Measurements from ENCODE around the gene MPP7.

Gene MPP7

DNA sequence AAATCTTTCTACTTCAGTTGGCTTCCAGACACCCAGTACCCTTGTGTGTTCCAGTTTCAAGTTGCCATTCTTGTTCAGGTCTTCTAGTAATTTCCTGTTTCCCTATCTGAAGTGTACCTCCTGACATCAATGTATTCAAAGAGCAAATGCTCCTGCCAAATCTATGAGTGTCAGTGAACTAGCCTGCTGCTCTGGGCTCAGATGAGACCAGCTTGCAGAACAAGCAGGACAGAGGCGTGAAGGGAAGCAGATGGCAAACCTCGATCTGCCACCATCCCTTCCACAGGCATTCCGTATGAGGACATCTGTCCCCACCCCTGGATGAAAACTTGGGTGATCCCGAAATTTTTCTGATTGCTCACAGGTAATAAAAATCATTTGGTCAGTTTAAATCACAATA, 4.4 kb upstream of the MPP7 start:
- Histone ChIP-seq H3K4me1 (ENCODE audit: control insufficient read depth in 1 of 2, insufficient read depth in 2 of 2, low read length in 2 of 2) (peaks cover 0 to 8% of the 10 kb centered on the region in 2 donors), H3K36me3 (ENCODE audit: control insufficient read depth in 1 of 2, insufficient read depth in 2 of 2, low read length in 2 of 2) (no peaks in the 10 kb centered on the region), H3K27me3 (ENCODE audit: low read depth, low read length) (peaks cover 8% of the 10 kb centered on the region), H3K4me3 (ENCODE audit: low read depth in 1 of 2, low read length in 2 of 2) (no peak overlapping the region), H3K27ac (ENCODE audit: low read length) (no peak overlapping the region), H3K9me3 (ENCODE audit: control insufficient read depth in 1 of 2, low read length in 2 of 2) (no peaks in the 10 kb centered on the region)

DNA sequence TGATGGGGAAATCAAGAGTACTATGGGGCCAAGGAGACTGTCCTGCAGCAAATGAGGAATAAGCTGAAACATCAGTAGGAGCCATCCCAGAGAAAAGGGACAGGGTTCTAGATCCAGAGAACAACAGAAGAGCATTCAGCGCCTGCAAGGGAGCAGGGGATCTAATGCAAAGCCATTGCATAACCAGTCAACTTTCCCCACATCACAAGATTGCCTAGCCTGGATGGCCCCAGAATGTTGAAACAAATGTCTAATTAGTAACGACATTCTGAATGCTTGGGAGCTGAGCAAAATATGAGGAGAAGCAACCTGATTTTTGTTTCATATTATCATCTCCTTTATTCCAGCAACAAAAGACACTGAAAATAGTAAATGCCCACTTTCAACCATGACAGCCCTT, 2.7 kb upstream of the MPP7 start:
- no peaks in the 10 kb centered on the region for H3K36me3 ChIP-seq (ENCODE audit: control insufficient read depth in 1 of 2, insufficient read depth in 2 of 2, low read length in 2 of 2)
- H3K4me3 ChIP-seq (ENCODE audit: low read depth in 1 of 2, low read length in 2 of 2) = no peak overlapping the region
- no peak overlapping the region for H3K27ac ChIP-seq (ENCODE audit: low read length)
- H3K27me3 ChIP-seq (ENCODE audit: low read depth, low read length) = peaks cover 8% of the 10 kb centered on the region
- no peaks in the 10 kb centered on the region for H3K9me3 ChIP-seq (ENCODE audit: control insufficient read depth in 1 of 2, low read length in 2 of 2)
- H3K4me1 ChIP-seq (ENCODE audit: control insufficient read depth in 1 of 2, insufficient read depth in 2 of 2, low read length in 2 of 2) = peaks cover 0 to 20% of the 10 kb centered on the region in 2 donors

DNA sequence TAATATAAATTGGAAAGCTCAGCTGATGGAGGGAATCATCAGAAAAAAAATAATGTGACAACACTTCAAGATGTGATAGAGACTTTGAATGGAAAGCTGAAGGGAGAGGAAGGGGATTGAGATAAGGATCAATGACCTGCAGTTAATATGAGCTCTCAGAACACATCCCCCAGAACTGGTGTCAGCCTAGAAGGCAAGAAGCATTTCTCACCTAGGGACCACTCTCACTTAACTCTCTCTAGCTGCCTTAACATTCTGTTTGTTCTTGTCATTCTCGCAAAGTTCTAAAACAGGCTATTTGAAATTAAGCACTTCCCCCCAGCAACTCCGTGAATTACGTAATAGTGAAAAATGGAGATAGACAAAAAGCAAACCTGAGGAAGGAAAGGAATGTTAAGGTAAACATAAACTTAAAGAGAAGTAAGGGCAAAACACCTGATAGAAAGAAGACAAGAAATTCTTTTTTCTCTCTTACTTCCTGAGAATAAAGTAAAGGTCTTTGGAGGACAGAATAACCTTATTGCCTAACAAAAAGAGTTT, 1.2 kb upstream of the MPP7 start:
- peaks cover 8% of the 10 kb centered on the region for H3K27me3 ChIP-seq (ENCODE audit: low read depth, low read length)
- peaks cover 0 to 20% of the 10 kb centered on the region in 2 donors for H3K4me1 ChIP-seq (ENCODE audit: control insufficient read depth in 1 of 2, insufficient read depth in 2 of 2, low read length in 2 of 2)
- no peak overlapping the region for H3K27ac ChIP-seq (ENCODE audit: low read length)
- peak overlapping the region in 1 of 2 donors; percentile 91 for H3K4me3 ChIP-seq (ENCODE audit: low read depth in 1 of 2, low read length in 2 of 2)
- no peaks in the 10 kb centered on the region for H3K9me3 ChIP-seq (ENCODE audit: control insufficient read depth in 1 of 2, low read length in 2 of 2)
- H3K36me3 ChIP-seq (ENCODE audit: control insufficient read depth in 1 of 2, insufficient read depth in 2 of 2, low read length in 2 of 2) = no peaks in the 10 kb centered on the region

DNA sequence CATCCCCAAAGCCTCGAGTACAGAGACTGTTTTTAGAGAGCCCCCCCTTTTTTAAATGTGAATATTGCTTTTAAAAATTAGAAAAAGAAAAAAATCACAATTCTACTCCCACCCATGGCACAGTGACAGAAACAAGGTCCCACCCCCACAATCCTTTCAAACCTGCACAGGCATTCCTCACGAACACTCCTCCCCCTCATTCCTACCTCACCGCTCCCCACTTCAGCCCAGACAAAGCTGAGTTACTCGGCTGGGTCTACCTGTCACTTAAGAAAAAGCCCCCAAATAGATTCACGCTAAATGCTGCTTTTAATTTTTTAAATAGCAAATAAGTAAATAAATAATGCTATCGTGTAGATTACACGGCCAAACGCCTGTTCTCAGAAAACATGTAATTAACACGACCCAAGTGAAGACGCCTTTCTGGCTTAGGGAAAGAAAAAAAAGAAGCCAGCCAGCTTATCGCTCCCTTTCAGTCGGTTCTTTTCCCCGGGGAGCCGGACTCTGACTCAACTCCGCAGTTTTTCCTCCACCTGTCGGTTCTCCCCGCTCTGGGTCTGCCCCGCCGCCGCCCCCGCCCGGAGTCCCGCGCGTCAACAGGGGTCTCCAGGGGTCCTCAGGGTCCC, 739 bp downstream of the MPP7 start:
- peak overlapping the region; percentile 27 for H3K27ac ChIP-seq (ENCODE audit: low read length)
- peaks cover 8% of the 10 kb centered on the region for H3K27me3 ChIP-seq (ENCODE audit: low read depth, low read length)
- H3K9me3 ChIP-seq (ENCODE audit: control insufficient read depth in 1 of 2, low read length in 2 of 2) = no peaks in the 10 kb centered on the region
- peak overlapping the region; percentile 66 to 82 for H3K4me3 ChIP-seq (ENCODE audit: low read depth in 1 of 2, low read length in 2 of 2)
- no peaks in the 10 kb centered on the region for H3K36me3 ChIP-seq (ENCODE audit: control insufficient read depth in 1 of 2, insufficient read depth in 2 of 2, low read length in 2 of 2)
- H3K4me1 ChIP-seq (ENCODE audit: control insufficient read depth in 1 of 2, insufficient read depth in 2 of 2, low read length in 2 of 2) = peaks cover 0 to 20% of the 10 kb centered on the region in 2 donors

DNA sequence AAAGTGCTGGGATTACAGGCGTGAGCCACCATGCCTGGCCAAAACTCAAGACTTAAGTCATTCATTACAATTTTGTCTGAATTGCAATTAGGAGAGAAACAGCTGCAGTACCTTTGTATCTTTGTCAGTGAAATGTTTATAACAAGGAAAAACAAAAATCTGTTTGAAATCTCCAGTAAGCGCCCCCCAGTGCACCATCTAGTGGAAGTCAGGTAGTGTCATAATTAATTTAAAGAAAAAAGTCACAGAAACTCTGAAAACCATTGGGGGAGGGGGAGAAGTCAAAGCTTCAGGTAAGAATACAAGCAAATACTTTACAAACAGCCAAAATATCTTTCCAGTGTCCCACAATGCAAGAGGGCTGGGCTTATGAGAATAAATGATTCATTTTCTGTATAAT, 2.8 kb downstream of the MPP7 start:
- no peaks in the 10 kb centered on the region for H3K27me3 ChIP-seq (ENCODE audit: low read depth, low read length)
- no peak overlapping the region for H3K4me3 ChIP-seq (ENCODE audit: low read depth in 1 of 2, low read length in 2 of 2)
- H3K4me1 ChIP-seq (ENCODE audit: control insufficient read depth in 1 of 2, insufficient read depth in 2 of 2, low read length in 2 of 2) = peaks cover 6 to 38% of the 10 kb centered on the region in 2 donors
- H3K27ac ChIP-seq (ENCODE audit: low read length) = no peak overlapping the region
- no peaks in the 10 kb centered on the region for H3K9me3 ChIP-seq (ENCODE audit: control insufficient read depth in 1 of 2, low read length in 2 of 2)
- H3K36me3 ChIP-seq (ENCODE audit: control insufficient read depth in 1 of 2, insufficient read depth in 2 of 2, low read length in 2 of 2) = no peaks in the 10 kb centered on the region

DNA sequence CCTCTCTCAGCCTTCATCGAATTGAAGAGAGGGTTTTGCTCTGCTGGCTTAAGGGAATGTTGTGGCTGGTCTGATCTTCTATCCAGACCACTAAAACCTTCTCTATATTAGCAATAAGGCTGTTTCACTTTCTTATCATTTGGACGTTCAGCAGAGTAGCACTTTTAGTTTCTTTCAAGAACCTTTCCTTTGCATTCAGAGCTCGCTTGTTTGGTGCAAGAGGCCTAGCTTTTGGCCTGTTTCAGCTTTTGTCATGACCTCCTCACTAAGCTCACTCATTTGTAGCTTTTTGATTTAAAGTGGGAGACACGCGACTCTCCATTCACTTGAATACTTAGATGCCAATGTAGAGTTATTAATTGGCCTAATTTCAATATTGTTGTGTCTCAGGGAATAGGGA, 3.9 kb downstream of the MPP7 start:
- H3K27ac ChIP-seq (ENCODE audit: low read length) = no peak overlapping the region
- H3K9me3 ChIP-seq (ENCODE audit: control insufficient read depth in 1 of 2, low read length in 2 of 2) = no peaks in the 10 kb centered on the region
- H3K36me3 ChIP-seq (ENCODE audit: control insufficient read depth in 1 of 2, insufficient read depth in 2 of 2, low read length in 2 of 2) = no peaks in the 10 kb centered on the region
- no peaks in the 10 kb centered on the region for H3K27me3 ChIP-seq (ENCODE audit: low read depth, low read length)
- H3K4me3 ChIP-seq (ENCODE audit: low read depth in 1 of 2, low read length in 2 of 2) = no peak overlapping the region
- H3K4me1 ChIP-seq (ENCODE audit: control insufficient read depth in 1 of 2, insufficient read depth in 2 of 2, low read length in 2 of 2) = peaks cover 6 to 39% of the 10 kb centered on the region in 2 donors

DNA sequence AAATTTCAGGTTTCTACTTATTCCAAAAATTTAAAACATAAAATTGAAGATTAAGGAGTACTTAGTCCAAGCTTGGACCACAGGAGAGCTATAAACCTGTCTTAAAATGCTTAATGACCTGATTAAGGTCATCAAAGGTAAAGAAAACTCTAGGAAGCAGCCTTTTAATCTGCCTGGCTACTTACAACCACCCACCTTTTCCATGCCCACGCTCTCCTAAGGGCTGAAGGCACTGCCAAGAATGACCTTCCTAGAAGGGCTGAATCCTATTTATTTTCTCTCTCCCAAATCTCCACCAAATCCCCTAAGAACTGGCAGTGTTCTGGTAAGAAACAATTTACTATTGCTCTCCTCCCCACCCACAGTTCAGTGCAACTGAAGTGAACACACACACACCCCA, 6.8 kb downstream of the MPP7 start:
- Histone ChIP-seq H3K4me3 (ENCODE audit: low read depth in 1 of 2, low read length in 2 of 2) (no peak overlapping the region), H3K9me3 (ENCODE audit: control insufficient read depth in 1 of 2, low read length in 2 of 2) (no peaks in the 10 kb centered on the region), H3K27ac (ENCODE audit: low read length) (peak overlapping the region; percentile 74), H3K27me3 (ENCODE audit: low read depth, low read length) (no peaks in the 10 kb centered on the region), H3K4me1 (ENCODE audit: control insufficient read depth in 1 of 2, insufficient read depth in 2 of 2, low read length in 2 of 2) (peaks cover 6 to 24% of the 10 kb centered on the region in 2 donors), H3K36me3 (ENCODE audit: control insufficient read depth in 1 of 2, insufficient read depth in 2 of 2, low read length in 2 of 2) (no peaks in the 10 kb centered on the region)

DNA sequence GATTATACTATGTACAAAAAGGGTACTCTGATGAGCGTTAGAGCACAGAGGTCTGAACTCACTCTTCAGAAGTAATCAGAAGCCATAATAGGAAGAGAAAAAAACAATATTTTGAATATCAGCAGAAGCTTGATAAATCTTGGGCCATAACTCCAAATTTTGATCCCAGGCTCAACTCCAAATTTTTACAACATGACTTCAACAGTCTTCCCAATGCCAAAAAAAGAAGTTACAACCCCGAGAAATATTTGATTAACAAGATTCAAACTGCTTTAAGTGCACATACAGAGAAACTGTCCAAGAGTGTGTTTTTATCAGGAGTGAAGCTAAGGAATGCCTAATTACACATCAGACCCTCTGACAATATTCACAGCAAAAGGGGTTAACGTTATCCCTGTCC, 7.5 kb downstream of the MPP7 start:
- Histone ChIP-seq H3K4me1 (ENCODE audit: control insufficient read depth in 1 of 2, insufficient read depth in 2 of 2, low read length in 2 of 2) (peaks cover 6 to 25% of the 10 kb centered on the region in 2 donors), H3K4me3 (ENCODE audit: low read depth in 1 of 2, low read length in 2 of 2) (no peak overlapping the region), H3K27ac (ENCODE audit: low read length) (peak overlapping the region; percentile 74), H3K27me3 (ENCODE audit: low read depth, low read length) (no peaks in the 10 kb centered on the region), H3K36me3 (ENCODE audit: control insufficient read depth in 1 of 2, insufficient read depth in 2 of 2, low read length in 2 of 2) (no peaks in the 10 kb centered on the region), H3K9me3 (ENCODE audit: control insufficient read depth in 1 of 2, low read length in 2 of 2) (no peaks in the 10 kb centered on the region)

DNA sequence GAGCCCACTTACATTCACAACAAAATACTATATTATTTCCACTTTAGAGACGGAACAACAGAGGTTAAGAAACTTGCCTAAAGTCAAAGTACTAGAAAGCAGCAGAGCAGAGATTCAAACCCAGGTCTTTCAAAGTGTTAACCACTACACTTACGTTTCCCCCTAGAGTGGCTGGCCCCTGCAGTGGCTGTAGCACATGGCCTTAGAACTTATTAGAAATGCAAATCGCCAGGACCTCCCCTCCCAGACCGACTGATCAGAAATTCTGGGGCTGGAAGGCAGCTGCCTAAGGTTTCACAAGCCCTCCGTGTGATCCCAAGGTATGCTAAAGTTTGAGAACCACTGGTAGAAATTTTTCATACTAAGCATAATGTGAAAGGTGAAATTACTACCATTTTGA, 8.1 kb downstream of the MPP7 start:
- Histone ChIP-seq H3K9me3 (ENCODE audit: control insufficient read depth in 1 of 2, low read length in 2 of 2) (no peaks in the 10 kb centered on the region), H3K4me1 (ENCODE audit: control insufficient read depth in 1 of 2, insufficient read depth in 2 of 2, low read length in 2 of 2) (peaks cover 6 to 25% of the 10 kb centered on the region in 2 donors), H3K27ac (ENCODE audit: low read length) (no peak overlapping the region), H3K27me3 (ENCODE audit: low read depth, low read length) (no peaks in the 10 kb centered on the region), H3K36me3 (ENCODE audit: control insufficient read depth in 1 of 2, insufficient read depth in 2 of 2, low read length in 2 of 2) (no peaks in the 10 kb centered on the region), H3K4me3 (ENCODE audit: low read depth in 1 of 2, low read length in 2 of 2) (peak overlapping the region in 1 of 2 donors; percentile 6)

DNA sequence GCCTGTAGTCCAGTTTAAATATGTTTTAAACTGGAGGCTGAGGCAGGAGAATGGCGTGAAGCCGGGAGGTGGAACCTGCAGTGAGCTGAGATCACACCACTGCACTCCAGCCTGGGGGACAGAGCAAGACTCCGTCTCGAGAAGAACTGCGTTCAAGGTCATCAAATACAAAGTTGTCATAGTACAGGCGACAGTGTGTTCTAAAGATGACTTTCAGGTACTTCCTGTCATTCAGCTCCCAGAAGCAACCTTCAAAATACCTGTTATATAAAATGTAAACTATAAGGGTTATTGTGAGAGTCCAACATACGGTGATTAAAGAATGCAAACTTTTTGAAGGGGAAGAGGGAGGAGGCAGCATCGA, 8.7 kb downstream of the MPP7 start:
- Histone ChIP-seq H3K27ac (ENCODE audit: low read length) (no peak overlapping the region), H3K4me3 (ENCODE audit: low read depth in 1 of 2, low read length in 2 of 2) (no peak overlapping the region), H3K4me1 (ENCODE audit: control insufficient read depth in 1 of 2, insufficient read depth in 2 of 2, low read length in 2 of 2) (peaks cover 6 to 25% of the 10 kb centered on the region in 2 donors), H3K36me3 (ENCODE audit: control insufficient read depth in 1 of 2, insufficient read depth in 2 of 2, low read length in 2 of 2) (no peaks in the 10 kb centered on the region), H3K27me3 (ENCODE audit: low read depth, low read length) (no peaks in the 10 kb centered on the region), H3K9me3 (ENCODE audit: control insufficient read depth in 1 of 2, low read length in 2 of 2) (no peaks in the 10 kb centered on the region)

DNA sequence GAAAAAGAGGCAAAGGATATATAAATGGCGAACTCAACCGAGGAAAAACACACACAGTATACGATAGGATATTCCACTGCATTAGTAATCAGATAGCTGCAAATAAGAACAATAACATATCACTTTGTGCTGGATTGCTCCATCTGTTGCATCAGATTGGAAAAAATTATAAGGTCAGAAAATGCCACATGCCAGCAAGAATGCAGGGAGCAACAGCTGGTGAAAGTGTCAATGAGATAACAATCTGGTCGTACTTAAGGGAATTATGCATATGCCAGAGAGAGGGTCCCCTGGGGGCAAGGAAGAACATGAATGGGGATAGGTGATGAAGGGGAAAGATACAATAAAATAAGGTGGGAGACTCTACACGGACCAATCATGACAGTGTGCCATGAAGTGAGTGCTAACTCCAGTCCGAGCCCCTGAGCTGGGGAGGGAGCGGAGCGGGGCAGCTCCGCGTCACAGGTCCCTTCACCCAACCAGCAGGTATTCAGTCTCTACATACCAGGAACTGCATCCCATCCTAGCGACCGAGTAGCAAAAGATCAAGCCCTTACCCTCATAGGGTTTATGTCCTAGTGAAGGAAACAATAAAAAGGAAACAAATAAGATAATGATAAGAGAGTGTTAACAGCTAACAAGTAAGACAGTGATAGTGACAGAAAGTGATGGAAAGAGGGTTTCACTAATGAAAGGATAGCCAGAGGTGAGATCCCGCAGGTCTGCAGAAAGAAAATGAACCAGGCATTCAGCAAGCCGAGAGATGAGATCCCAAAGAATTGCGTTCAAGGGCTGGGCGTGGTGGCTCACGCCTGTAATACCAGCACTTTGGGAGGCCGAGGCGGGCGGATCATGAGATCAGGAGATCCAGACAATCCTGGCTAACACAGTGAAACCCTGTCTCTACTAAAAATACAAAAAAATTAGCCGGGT, 9.4 kb downstream of the MPP7 start:
- no peaks in the 10 kb centered on the region for H3K27me3 ChIP-seq (ENCODE audit: low read depth, low read length)
- H3K9me3 ChIP-seq (ENCODE audit: control insufficient read depth in 1 of 2, low read length in 2 of 2) = no peaks in the 10 kb centered on the region
- no peak overlapping the region for H3K4me3 ChIP-seq (ENCODE audit: low read depth in 1 of 2, low read length in 2 of 2)
- H3K36me3 ChIP-seq (ENCODE audit: control insufficient read depth in 1 of 2, insufficient read depth in 2 of 2, low read length in 2 of 2) = no peaks in the 10 kb centered on the region
- H3K27ac ChIP-seq (ENCODE audit: low read length) = no peak overlapping the region
- H3K4me1 ChIP-seq (ENCODE audit: control insufficient read depth in 1 of 2, insufficient read depth in 2 of 2, low read length in 2 of 2) = peaks cover 6 to 25% of the 10 kb centered on the region in 2 donors

All from muscle layer of duodenum (tissue), 2 donors.